ENCODE measurements around the gene FBXW11.

The FBXW11 gene

GRCh38 chr5:171861381-171861780 lies 145.1 kb downstream of the FBXW11 start:
- DNase-seq: no peak

- DNase-seq: no peak
Observed at GRCh38 chr5:171858303-171858702, 148.1 kb downstream of the FBXW11 start.

- DNase-seq: no peak
Observed at GRCh38 chr5:171857489-171857876, 149.0 kb downstream of the FBXW11 start.

- no peak for DNase-seq
Observed at GRCh38 chr5:171855798-171856763, 150.4 kb downstream of the FBXW11 start.

- DNase-seq: no peak
Observed at GRCh38 chr5:171855265-171855664, 151.2 kb downstream of the FBXW11 start.

GRCh38 chr5:171852255-171852681 lies 154.2 kb downstream of the FBXW11 start:
- DNase-seq: no peak

GRCh38 chr5:171851251-171851650 lies 155.2 kb downstream of the FBXW11 start:
- no peak for DNase-seq

- DNase-seq: no peak
Observed at GRCh38 chr5:171850324-171850947, 156.0 kb downstream of the FBXW11 start.

GRCh38 chr5:171849585-171850323 lies 156.7 kb downstream of the FBXW11 start:
- no peak for DNase-seq

GRCh38 chr5:171848911-171849520 lies 157.4 kb downstream of the FBXW11 start:
- DNase-seq: no peak

GRCh38 chr5:171848486-171848885 lies 158.0 kb downstream of the FBXW11 start:
- DNase-seq: no peak

GRCh38 chr5:171848006-171848405 lies 158.4 kb downstream of the FBXW11 start:
- no peak for DNase-seq

GRCh38 chr5:171847026-171847425 lies 159.4 kb downstream of the FBXW11 start:
- DNase-seq: no peak

GRCh38 chr5:171846323-171846722 lies 160.1 kb downstream of the FBXW11 start:
- no peak for DNase-seq

GRCh38 chr5:171845857-171846256 lies 160.6 kb downstream of the FBXW11 start:
- no peak for DNase-seq

- no peak for DNase-seq
Observed at GRCh38 chr5:171845040-171845630, 161.3 kb downstream of the FBXW11 start.

GRCh38 chr5:171842777-171843328 lies 163.6 kb downstream of the FBXW11 start:
- no peak for DNase-seq

- DNase-seq: no peak
Observed at GRCh38 chr5:171841984-171842776, 164.3 kb downstream of the FBXW11 start.

- DNase-seq: no peak
Observed at GRCh38 chr5:171840711-171841522, 165.5 kb downstream of the FBXW11 start.

GRCh38 chr5:171840066-171840465 lies 166.4 kb downstream of the FBXW11 start:
- no peak for DNase-seq
